ENCODE results near the gene PIK3CD.

- TF ChIP-seq CTCF (IDR thresholded peaks at IDR 0.05; ENCODE audit: low read depth, low read length, missing input control) = no peak
- TF ChIP-seq, protein P1, sequence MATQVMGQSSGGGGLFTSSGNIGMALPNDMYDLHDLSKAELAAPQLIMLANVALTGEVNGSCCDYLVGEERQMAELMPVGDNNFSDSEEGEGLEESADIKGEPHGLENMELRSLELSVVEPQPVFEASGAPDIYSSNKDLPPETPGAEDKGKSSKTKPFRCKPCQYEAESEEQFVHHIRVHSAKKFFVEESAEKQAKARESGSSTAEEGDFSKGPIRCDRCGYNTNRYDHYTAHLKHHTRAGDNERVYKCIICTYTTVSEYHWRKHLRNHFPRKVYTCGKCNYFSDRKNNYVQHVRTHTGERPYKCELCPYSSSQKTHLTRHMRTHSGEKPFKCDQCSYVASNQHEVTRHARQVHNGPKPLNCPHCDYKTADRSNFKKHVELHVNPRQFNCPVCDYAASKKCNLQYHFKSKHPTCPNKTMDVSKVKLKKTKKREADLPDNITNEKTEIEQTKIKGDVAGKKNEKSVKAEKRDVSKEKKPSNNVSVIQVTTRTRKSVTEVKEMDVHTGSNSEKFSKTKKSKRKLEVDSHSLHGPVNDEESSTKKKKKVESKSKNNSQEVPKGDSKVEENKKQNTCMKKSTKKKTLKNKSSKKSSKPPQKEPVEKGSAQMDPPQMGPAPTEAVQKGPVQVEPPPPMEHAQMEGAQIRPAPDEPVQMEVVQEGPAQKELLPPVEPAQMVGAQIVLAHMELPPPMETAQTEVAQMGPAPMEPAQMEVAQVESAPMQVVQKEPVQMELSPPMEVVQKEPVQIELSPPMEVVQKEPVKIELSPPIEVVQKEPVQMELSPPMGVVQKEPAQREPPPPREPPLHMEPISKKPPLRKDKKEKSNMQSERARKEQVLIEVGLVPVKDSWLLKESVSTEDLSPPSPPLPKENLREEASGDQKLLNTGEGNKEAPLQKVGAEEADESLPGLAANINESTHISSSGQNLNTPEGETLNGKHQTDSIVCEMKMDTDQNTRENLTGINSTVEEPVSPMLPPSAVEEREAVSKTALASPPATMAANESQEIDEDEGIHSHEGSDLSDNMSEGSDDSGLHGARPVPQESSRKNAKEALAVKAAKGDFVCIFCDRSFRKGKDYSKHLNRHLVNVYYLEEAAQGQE (IDR thresholded peaks at IDR 0.05) = no peak
- TF ChIP-seq, protein P2, sequence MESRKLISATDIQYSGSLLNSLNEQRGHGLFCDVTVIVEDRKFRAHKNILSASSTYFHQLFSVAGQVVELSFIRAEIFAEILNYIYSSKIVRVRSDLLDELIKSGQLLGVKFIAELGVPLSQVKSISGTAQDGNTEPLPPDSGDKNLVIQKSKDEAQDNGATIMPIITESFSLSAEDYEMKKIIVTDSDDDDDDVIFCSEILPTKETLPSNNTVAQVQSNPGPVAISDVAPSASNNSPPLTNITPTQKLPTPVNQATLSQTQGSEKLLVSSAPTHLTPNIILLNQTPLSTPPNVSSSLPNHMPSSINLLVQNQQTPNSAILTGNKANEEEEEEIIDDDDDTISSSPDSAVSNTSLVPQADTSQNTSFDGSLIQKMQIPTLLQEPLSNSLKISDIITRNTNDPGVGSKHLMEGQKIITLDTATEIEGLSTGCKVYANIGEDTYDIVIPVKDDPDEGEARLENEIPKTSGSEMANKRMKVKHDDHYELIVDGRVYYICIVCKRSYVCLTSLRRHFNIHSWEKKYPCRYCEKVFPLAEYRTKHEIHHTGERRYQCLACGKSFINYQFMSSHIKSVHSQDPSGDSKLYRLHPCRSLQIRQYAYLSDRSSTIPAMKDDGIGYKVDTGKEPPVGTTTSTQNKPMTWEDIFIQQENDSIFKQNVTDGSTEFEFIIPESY (IDR thresholded peaks at IDR 0.05) = no peak
- TF ChIP-seq ATF3 (IDR thresholded peaks at IDR 0.05) = no peak
- TF ChIP-seq JUND (IDR thresholded peaks at IDR 0.05) = no peak
- no peak for TF ChIP-seq GABPA (IDR thresholded peaks at IDR 0.05 in 1 of 2, conservative IDR thresholded peaks at IDR 0.05 in 1 of 2)
- TF ChIP-seq SP1 (IDR thresholded peaks at IDR 0.05) = no peak
- TF ChIP-seq RAD21 (IDR thresholded peaks at IDR 0.05) = no peak
- TF ChIP-seq YY1 (IDR thresholded peaks at IDR 0.05) = no peak
- TF ChIP-seq, protein P3, sequence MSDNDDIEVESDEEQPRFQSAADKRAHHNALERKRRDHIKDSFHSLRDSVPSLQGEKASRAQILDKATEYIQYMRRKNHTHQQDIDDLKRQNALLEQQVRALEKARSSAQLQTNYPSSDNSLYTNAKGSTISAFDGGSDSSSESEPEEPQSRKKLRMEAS (IDR thresholded peaks at IDR 0.05) = no peak
- no peak for TF ChIP-seq TAF1 (conservative IDR thresholded peaks at IDR 0.05)
Observed at GRCh38 chr1:9728451-9729295, 77.1 kb downstream of the PIK3CD start.

All from liver (tissue), 3 donors.